Body of pancreas (tissue), 4 donors: Measurements from ENCODE around the gene TCF3. TPM values are rescaled to one million over a fixed set of nuclear protein-coding genes. Genes with fewer than 3 reads are reported as not detected.

Experiments used
- ATAC-seq: fragments of 150-250 bp; one replicate; pipeline ENCODE4 v1.9.1; 2016
- DNase-seq, 4 donors: peaks; one replicate each; pipeline ENCODE4 v3.0.0-alpha.2; 2019
- H3K27ac ChIP-seq, 4 donors: fragments of 200-600 bp; sonication (generic); 1 replicate in 3 of 4; 2 replicates in 1 of 4; pipeline versions ENCODE4 v1.5.1 to v1.6.1; 2016 to 2019; ENCODE audit warnings: mild to moderate bottlenecking in 1 of 4, mixed read lengths in 1 of 4, moderate library complexity in 1 of 4
- H3K27me3 ChIP-seq, 2 donors: fragments of 200-600 bp; sonication (generic); one replicate each; pipeline ENCODE4 v1.6.0; 2016; ENCODE audit warnings: mild to moderate bottlenecking in 1 of 2
- H3K36me3 ChIP-seq, 2 donors: fragments of 200-600 bp; sonication (generic); replicated peaks in 1 of 2; 2 replicates each; pipeline ENCODE4 v1.5.1; 2016; ENCODE audit warnings: low read depth in 2 of 2; ENCODE audit not compliant: insufficient read depth in 1 of 2
- H3K4me1 ChIP-seq: fragments of 200-600 bp; sonication (generic); one replicate; pipeline ENCODE4 v1.6.0; 2016
- H3K4me3 ChIP-seq, 2 donors: fragments of 200-600 bp; sonication (generic); 1 replicate in 1 of 2; 2 replicates in 1 of 2; pipeline ENCODE4 v1.5.1; 2016 to 2019
- H3K9me3 ChIP-seq, 3 donors: fragments of 200-600 bp; sonication (generic); 1 replicate in 2 of 3; 2 replicates in 1 of 3; pipeline ENCODE4 v1.5.1; 2016
- CTCF ChIP-seq, 7 experiments: fragments of 450-650 bp in 4 of 7; fragments of 200-600 bp in 3 of 7; sonication (generic) in 3 of 7; IDR thresholded peaks; one replicate each; pipeline ENCODE4 v1.5.1; 2016 to 2019; ENCODE audit warnings: antibody characterized with exemption in 7 of 7
- POLR2A ChIP-seq, 3 donors: fragments of 450-650 bp; IDR thresholded peaks; one replicate each; pipeline ENCODE4 v1.6.1; 2016; ENCODE audit warnings: antibody characterized with exemption in 3 of 3, mild to moderate bottlenecking in 2 of 3
- WGBS, 2 donors: methylation state at CpG; one replicate each; pipeline ENCODE4 v1.1.5; 2017; 5-methylcytosine and 5-hydroxymethylcytosine counted together
- intact Hi-C: fragments of 100-400 bp; cut with DNase I; formaldehyde crosslinking; loops from one replicate; pipeline ENCODE4 v1.15.1; 2023
- total RNA-seq, 2 donors: library from RNA; depleted of rRNA; stranded (reverse); fragments of >200 nt; gene quantifications; one replicate each; pipeline ENCODE4 v1.1.0, GENCODE V29; 2016

Gene TCF3
- total RNA-seq, 2 donors from 2014 or later: 23.7 to 25.4 TPM

DNA sequence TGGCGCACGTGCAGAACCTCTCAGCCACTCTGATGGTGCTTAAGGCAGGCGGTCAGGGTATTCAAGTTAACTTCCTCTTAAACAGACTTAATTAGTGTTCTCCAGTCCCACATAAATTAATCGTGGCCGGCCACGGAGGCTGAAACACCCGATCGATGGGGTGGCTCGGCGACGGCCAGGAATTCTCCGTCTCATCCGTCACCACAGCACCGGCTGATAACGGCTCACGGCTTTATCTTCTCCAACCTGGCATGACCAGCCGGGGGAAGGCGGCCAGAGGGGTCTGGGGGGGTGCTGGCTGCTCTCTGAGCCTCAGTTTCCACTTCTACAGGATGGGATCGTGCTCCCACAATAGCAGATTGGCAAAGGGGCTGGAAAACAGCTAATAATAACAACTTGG, 32.6 kb upstream of the TCF3 start:
- H3K4me1 ChIP-seq: no peaks in the 10 kb centered on the region
- ATAC-seq (no peak), DNase-seq (no peak)
- no peak overlapping the region for H3K27ac ChIP-seq
- no peak overlapping the region for H3K4me3 ChIP-seq
- intact Hi-C loops: no loop called here
- 27% methylated on average over 19 of the region's 19 CpGs; no CpG with 5 or more reads in 1 of the 2 donors for WGBS, 2 donors
- no peaks in the 10 kb centered on the region for H3K9me3 ChIP-seq
- peaks cover 0 to 8% of the 10 kb centered on the region in 2 donors for H3K27me3 ChIP-seq
- no peaks in the 10 kb centered on the region for H3K36me3 ChIP-seq
- no peak for TF ChIP-seq POLR2A (IDR thresholded peaks at IDR 0.05)
- TF ChIP-seq CTCF (IDR thresholded peaks at IDR 0.05): no peak

- ATAC-seq (no peak), DNase-seq (no peak)
- Histone ChIP-seq H3K9me3 (no peaks in the 10 kb centered on the region), H3K4me1 (no peaks in the 10 kb centered on the region), H3K36me3 (no peaks in the 10 kb centered on the region), H3K4me3 (no peak overlapping the region), H3K27me3 (peaks cover 0 to 8% of the 10 kb centered on the region in 2 donors), H3K27ac (no peak overlapping the region)
- TF ChIP-seq CTCF (IDR thresholded peaks at IDR 0.05): no peak
- no peak for TF ChIP-seq POLR2A (IDR thresholded peaks at IDR 0.05)
- 58% methylated on average over 10 of the region's 10 CpGs; no CpG with 5 or more reads in 1 of the 2 donors for WGBS, 2 donors
- intact Hi-C loops: no loop called here
These were observed 32.1 kb upstream of the TCF3 start for GRCh38 chr19:1684573-1684912.

- intact Hi-C loops: no loop called here
- no peak overlapping the region for H3K27ac ChIP-seq
- no peak for DNase-seq
- H3K4me3 ChIP-seq: no peak overlapping the region
- no peaks in the 10 kb centered on the region for H3K9me3 ChIP-seq
- no peaks in the 10 kb centered on the region for H3K36me3 ChIP-seq
- no peak for ATAC-seq
- WGBS, 2 donors: 58 to 65% methylated on average over 14 to 17 of the region's 19 CpGs
- H3K27me3 ChIP-seq: peaks cover 0 to 8% of the 10 kb centered on the region in 2 donors
- no peak for TF ChIP-seq POLR2A (IDR thresholded peaks at IDR 0.05)
- TF ChIP-seq CTCF (IDR thresholded peaks at IDR 0.05): no peak
- no peaks in the 10 kb centered on the region for H3K4me1 ChIP-seq
These were observed 31.6 kb upstream of the TCF3 start for GRCh38 chr19:1683869-1684572.

- DNase-seq (no peak), ATAC-seq (no peak)
- TF ChIP-seq CTCF (IDR thresholded peaks at IDR 0.05): no peak
- no peak for TF ChIP-seq POLR2A (IDR thresholded peaks at IDR 0.05)
- Histone ChIP-seq H3K27me3 (peaks cover 0 to 14% of the 10 kb centered on the region in 2 donors), H3K9me3 (no peaks in the 10 kb centered on the region), H3K36me3 (no peaks in the 10 kb centered on the region), H3K27ac (no peak overlapping the region), H3K4me3 (no peak overlapping the region), H3K4me1 (peaks cover 8% of the 10 kb centered on the region)
- 24 to 42% methylated on average over 10 to 12 of the region's 12 CpGs for WGBS, 2 donors
- intact Hi-C loops: no loop called here
These were observed 28.6 kb upstream of the TCF3 start for GRCh38 chr19:1680976-1681375.

DNA sequence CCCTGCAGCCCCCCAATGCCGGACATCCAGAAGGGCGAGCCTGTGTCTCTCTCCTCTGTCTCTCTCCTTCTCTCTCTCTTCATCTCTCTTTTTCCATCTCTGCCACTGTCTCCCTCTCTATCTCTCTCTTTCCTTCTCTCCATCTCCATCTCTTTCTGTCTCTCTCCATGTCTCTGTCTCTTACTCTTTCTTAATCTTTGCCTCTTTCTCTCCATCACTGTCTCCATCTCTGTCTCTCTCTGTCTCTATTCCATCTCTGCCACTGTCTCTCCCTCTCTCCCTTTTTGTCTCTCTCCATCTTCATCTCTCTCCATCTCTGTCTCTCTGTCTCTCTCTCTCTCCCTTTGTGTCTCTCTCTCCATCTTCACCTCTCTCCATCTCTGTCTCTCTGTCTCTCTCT, 25.7 kb upstream of the TCF3 start:
- no peaks in the 10 kb centered on the region for H3K9me3 ChIP-seq
- H3K27ac ChIP-seq: no peak overlapping the region
- no peak for DNase-seq
- ATAC-seq: no peak
- H3K36me3 ChIP-seq: no peaks in the 10 kb centered on the region
- WGBS, 2 donors: 85 to 95% methylated on average over 2 of the region's 2 CpGs
- no peak overlapping the region for H3K4me3 ChIP-seq
- peaks cover 29% of the 10 kb centered on the region for H3K4me1 ChIP-seq
- intact Hi-C loops: no loop called here
- H3K27me3 ChIP-seq: peaks cover 0 to 6% of the 10 kb centered on the region in 2 donors
- no peak for TF ChIP-seq POLR2A (IDR thresholded peaks at IDR 0.05)
- TF ChIP-seq CTCF (IDR thresholded peaks at IDR 0.05): no peak
